ENCODE data around the gene EIF2A.
"Not testable (repeated sequence)": the region's sequence is repeated elsewhere in the genome, so short reads cannot be mapped to it uniquely, and the experiment has no call there.

EIF2A gene

GRCh38 chr3:150620002-150620689 lies 73.6 kb downstream of the EIF2A start:
- Mint-ChIP-seq H3K9me3 (no peaks in the 10 kb centered on the region), H3K4me3 (no peak overlapping the region), H3K36me3 (peaks cover 22% of the 10 kb centered on the region), H3K27ac (no peak overlapping the region), H3K27me3 (no peaks in the 10 kb centered on the region), H3K4me1 (peaks cover 10% of the 10 kb centered on the region)
- CTCF ChIA-PET: interaction anchor here (0.6 kb wide), 1 partner anchor 232 kb away, joined by 3 read pairs; no protein-coding TSS in a partner anchor
- no peak for DNase-seq

- DNase-seq, CTCF ChIA-PET, H3K4me1 Mint-ChIP-seq, H3K27ac Mint-ChIP-seq, H3K4me3 Mint-ChIP-seq, H3K9me3 Mint-ChIP-seq, H3K27me3 Mint-ChIP-seq: not testable (repeated sequence)
- H3K36me3 Mint-ChIP-seq: peaks cover 37% of the 10 kb centered on the region
These were observed 76.4 kb downstream of the EIF2A start for GRCh38 chr3:150622955-150623354.

- peaks cover 33% of the 10 kb centered on the region for H3K36me3 Mint-ChIP-seq
- no peak for DNase-seq
- no peaks in the 10 kb centered on the region for H3K27me3 Mint-ChIP-seq
- no peaks in the 10 kb centered on the region for H3K9me3 Mint-ChIP-seq
- no peak overlapping the region for H3K4me3 Mint-ChIP-seq
- CTCF ChIA-PET: no interaction called here
- H3K27ac Mint-ChIP-seq: no peak overlapping the region
- peaks cover 10% of the 10 kb centered on the region for H3K4me1 Mint-ChIP-seq
These were observed 77.4 kb downstream of the EIF2A start for GRCh38 chr3:150623945-150624344.

- H3K36me3 Mint-ChIP-seq: peaks cover 42% of the 10 kb centered on the region
- CTCF ChIA-PET: no interaction called here
- no peak overlapping the region for H3K27ac Mint-ChIP-seq
These were observed 79.8 kb downstream of the EIF2A start for GRCh38 chr3:150626148-150626930.

GRCh38 chr3:150627557-150627956 lies 81.0 kb downstream of the EIF2A start:
- Mint-ChIP-seq H3K4me3 (no peak overlapping the region), H3K27me3 (no peaks in the 10 kb centered on the region), H3K36me3 (peaks cover 42% of the 10 kb centered on the region), H3K27ac (no peak overlapping the region), H3K4me1 (no peaks in the 10 kb centered on the region), H3K9me3 (no peaks in the 10 kb centered on the region)
- DNase-seq: no peak
- CTCF ChIA-PET: no interaction called here

More at GRCh38 chr3:150626148-150626930, 79.8 kb downstream of the EIF2A start:
- DNase-seq: no peak
- Mint-ChIP-seq H3K4me3 (no peak overlapping the region), H3K9me3 (no peaks in the 10 kb centered on the region), H3K27me3 (no peaks in the 10 kb centered on the region), H3K4me1 (peaks cover 3% of the 10 kb centered on the region)

GRCh38 chr3:150631515-150632221 lies 85.1 kb downstream of the EIF2A start:
- no peak for DNase-seq
- Mint-ChIP-seq H3K4me3 (no peak overlapping the region), H3K36me3 (peaks cover 27% of the 10 kb centered on the region), H3K4me1 (peaks cover 22% of the 10 kb centered on the region), H3K27me3 (no peaks in the 10 kb centered on the region), H3K9me3 (no peaks in the 10 kb centered on the region), H3K27ac (no peak overlapping the region)
- CTCF ChIA-PET: interaction anchor here (1.1 kb wide), 1 partner anchor 89 kb away, joined by 3 read pairs; no protein-coding TSS in a partner anchor

GRCh38 chr3:150635076-150635475 lies 88.5 kb downstream of the EIF2A start:
- H3K27me3 Mint-ChIP-seq: peaks cover 11% of the 10 kb centered on the region
- no peaks in the 10 kb centered on the region for H3K9me3 Mint-ChIP-seq
- peak overlapping the region; percentile 6 for H3K27ac Mint-ChIP-seq
- DNase-seq: no peak
- peaks cover 23% of the 10 kb centered on the region for H3K4me1 Mint-ChIP-seq
- peaks cover 6% of the 10 kb centered on the region for H3K36me3 Mint-ChIP-seq
- H3K4me3 Mint-ChIP-seq: no peak overlapping the region
- CTCF ChIA-PET: interaction anchor here (0.8 to 1.5 kb wide), 3 partner anchors 13 to 68 kb away, joined by 3 to 5 read pairs (median 3); no protein-coding TSS in a partner anchor

- peaks cover 5% of the 10 kb centered on the region for H3K36me3 Mint-ChIP-seq
- H3K4me1 Mint-ChIP-seq: peaks cover 23% of the 10 kb centered on the region
- no peaks in the 10 kb centered on the region for H3K9me3 Mint-ChIP-seq
- H3K27ac Mint-ChIP-seq: peak overlapping the region; percentile 24
- H3K4me3 Mint-ChIP-seq: no peak overlapping the region
- peaks cover 11% of the 10 kb centered on the region for H3K27me3 Mint-ChIP-seq
- DNase-seq: no peak
- CTCF ChIA-PET: interaction anchor here (0.8 to 1.5 kb wide), 3 partner anchors 12 to 67 kb away, joined by 3 to 5 read pairs (median 3); no protein-coding TSS in a partner anchor
These were observed 88.9 kb downstream of the EIF2A start for GRCh38 chr3:150635526-150635925.
